ENCODE results near the gene WEE2.
A peak's percentile ranks its signal among the peaks of the same experiment; 100 is the strongest.

WEE2 gene

GRCh38 chr7:141691961-141692360 lies 16.2 kb upstream of the WEE2 start:
- no peak for TF ChIP-seq CTCF (IDR thresholded peaks at IDR 0.05; ENCODE audit: extremely low read depth, missing control alignments)
- DNase-seq (ENCODE audit: low spot score), result no peak

GRCh38 chr7:141693082-141693481 lies 15.1 kb upstream of the WEE2 start:
- no peak for DNase-seq (ENCODE audit: low spot score)
- no peak for TF ChIP-seq CTCF (IDR thresholded peaks at IDR 0.05; ENCODE audit: extremely low read depth, missing control alignments)

- no peak for DNase-seq (ENCODE audit: low spot score)
- no peak for TF ChIP-seq CTCF (IDR thresholded peaks at IDR 0.05; ENCODE audit: extremely low read depth, missing control alignments)
Measured at GRCh38 chr7:141695803-141696289, 12.3 kb upstream of the WEE2 start.

GRCh38 chr7:141696348-141696747 lies 11.8 kb upstream of the WEE2 start:
- TF ChIP-seq CTCF (IDR thresholded peaks at IDR 0.05; ENCODE audit: extremely low read depth, missing control alignments), result no peak
- no peak for DNase-seq (ENCODE audit: low spot score)

- DNase-seq (ENCODE audit: low spot score), result no peak
- TF ChIP-seq CTCF (IDR thresholded peaks at IDR 0.05; ENCODE audit: extremely low read depth, missing control alignments), result no peak
Measured at GRCh38 chr7:141697211-141697871, 10.8 kb upstream of the WEE2 start.

- DNase-seq (ENCODE audit: low spot score), result peak; percentile 26
Measured at GRCh38 chr7:141698247-141699015, 9.7 kb upstream of the WEE2 start.

More at GRCh38 chr7:141698247-141699015, 9.7 kb upstream of the WEE2 start:
- TF ChIP-seq CTCF (IDR thresholded peaks at IDR 0.05; ENCODE audit: extremely low read depth, missing control alignments), result no peak
